WTC11 (cell line): ENCODE data around the gene SETD4. TPM values are rescaled to one million over a fixed set of nuclear protein-coding genes. Genes with fewer than 3 reads are reported as not detected.

Experiments
- AFF4 ChIP-seq: sonication (generic); formaldehyde crosslinking; IDR thresholded peaks from 2 replicates; pipeline ENCODE4 v1.8.1; 2023; ENCODE audit warnings: mild to moderate bottlenecking, missing genetic modification reagents, borderline replicate concordance
- ARID4B ChIP-seq: sonication (generic); formaldehyde crosslinking; IDR thresholded peaks from 2 replicates; pipeline ENCODE4 v1.8.0; 2023; ENCODE audit warnings: missing genetic modification reagents, mild to moderate bottlenecking, borderline replicate concordance
- ERG ChIP-seq: fragments of 250-450 bp; sonication (Bioruptor Pico); IDR thresholded peaks from 2 replicates; pipeline ENCODE4 v1.8.0; 2021; ENCODE audit warnings: mild to moderate bottlenecking
- ETV6 ChIP-seq: sonication (generic); formaldehyde crosslinking; IDR thresholded peaks from 2 replicates; pipeline ENCODE4 v1.8.1; 2022; ENCODE audit warnings: mild to moderate bottlenecking, missing genetic modification reagents
- FOXP4 ChIP-seq: sonication (generic); formaldehyde crosslinking; IDR thresholded peaks from 2 replicates; pipeline ENCODE4 v1.8.0; 2022; ENCODE audit warnings: mild to moderate bottlenecking, missing genetic modification reagents
- GRHL2 ChIP-seq: fragments of 250-450 bp; sonication (Bioruptor Pico); IDR thresholded peaks from 2 replicates; pipeline ENCODE4 v1.8.0; 2022; ENCODE audit warnings: mild to moderate bottlenecking, moderate library complexity; ENCODE audit not compliant: insufficient replicate concordance, severe bottlenecking
- JAZF1 ChIP-seq: fragments of 250-450 bp; sonication (Bioruptor Pico); IDR thresholded peaks from 2 replicates; pipeline ENCODE4 v1.9.0; 2021; ENCODE audit warnings: moderate library complexity, mild to moderate bottlenecking, inconsistent platforms
- JUN ChIP-seq: sonication (generic); formaldehyde crosslinking; IDR thresholded peaks from 2 replicates; pipeline ENCODE4 v1.8.0; 2023; ENCODE audit warnings: mild to moderate bottlenecking, missing genetic modification reagents
- MXD4 ChIP-seq: fragments of 250-450 bp; sonication (Bioruptor Pico); IDR thresholded peaks from 2 replicates; pipeline ENCODE4 v1.8.0; 2021; ENCODE audit warnings: mild to moderate bottlenecking, moderate library complexity, borderline replicate concordance
- SMAD3 ChIP-seq: sonication (generic); formaldehyde crosslinking; IDR thresholded peaks from 2 replicates; pipeline ENCODE4 v1.8.0; 2022; ENCODE audit warnings: missing genetic modification reagents, mild to moderate bottlenecking, borderline replicate concordance
- SP1 ChIP-seq: sonication (generic); formaldehyde crosslinking; conservative IDR thresholded peaks from 2 replicates; pipeline ENCODE4 v1.8.1; 2022; ENCODE audit warnings: missing genetic modification reagents
- STAT6 ChIP-seq: sonication (generic); formaldehyde crosslinking; conservative IDR thresholded peaks from 2 replicates; pipeline ENCODE4 v1.8.1; 2023; ENCODE audit warnings: mild to moderate bottlenecking, low read depth, missing genetic modification reagents, moderate library complexity
- ZNF219 ChIP-seq: sonication (generic); formaldehyde crosslinking; IDR thresholded peaks from 2 replicates; pipeline ENCODE4 v1.8.0; 2023; ENCODE audit warnings: missing genetic modification reagents, mild to moderate bottlenecking, borderline replicate concordance
- total RNA-seq: library from RNA; stranded (reverse); gene quantifications from 3 replicates; pipeline ENCODE4 v1.2.3, GENCODE V29; 2021

Gene SETD4
- total RNA-seq, 1 experiment from 2014 or later, result 64.8 TPM

- TF ChIP-seq AFF4 (no peak), JUN (CRISPR knock-in tag) (no peak), ETV6 (no peak), MXD4 (CRISPR knock-in tag) (no peak), ZNF219 (CRISPR knock-in tag) (no peak), STAT6 (CRISPR knock-in tag) (no peak), ARID4B (CRISPR knock-in tag) (no peak), JAZF1 (CRISPR knock-in tag) (no peak), SP1 (CRISPR knock-in tag) (no peak), FOXP4 (CRISPR knock-in tag) (no peak), SMAD3 (CRISPR knock-in tag) (no peak), GRHL2 (CRISPR knock-in tag) (no peak), ERG (CRISPR knock-in tag) (no peak)
- TF ChIP-seq, all 79 proteins: peak for 0
These were observed 20.5 kb downstream of the SETD4 start (continued) for GRCh38 chr21:36039861-36040260.
